CMK (cell line): ENCODE data around the gene NGDN.
"Not testable (repeated sequence)": the region's sequence is repeated elsewhere in the genome, so short reads cannot be mapped to it uniquely, and the experiment has no call there.

ENCODE experiments used
- DNase-seq: peaks from one replicate; pipeline ENCODE4 v3.0.0-alpha.2; 2010; ENCODE audit warnings: low read depth

NGDN gene

GRCh38 chr14:23439107-23439835 lies 30.2 kb upstream of the NGDN start:
- no peak for DNase-seq

- DNase-seq, result no peak
Observed at GRCh38 chr14:23441076-23441475, 28.4 kb upstream of the NGDN start.

- no peak for DNase-seq
Observed at GRCh38 chr14:23442721-23443356, 26.7 kb upstream of the NGDN start.

GRCh38 chr14:23443411-23443812 lies 26.1 kb upstream of the NGDN start:
- no peak for DNase-seq

GRCh38 chr14:23443881-23444280 lies 25.6 kb upstream of the NGDN start:
- DNase-seq, result no peak

GRCh38 chr14:23444314-23444713 lies 25.2 kb upstream of the NGDN start:
- DNase-seq, result no peak

GRCh38 chr14:23445773-23446172 lies 23.7 kb upstream of the NGDN start:
- no peak for DNase-seq

- no peak for DNase-seq
Observed at GRCh38 chr14:23446291-23446851, 23.1 kb upstream of the NGDN start.

GRCh38 chr14:23447361-23448350 lies 21.8 kb upstream of the NGDN start:
- DNase-seq, result no peak

GRCh38 chr14:23449314-23449713 lies 20.2 kb upstream of the NGDN start:
- DNase-seq, result no peak

- no peak for DNase-seq
Observed at GRCh38 chr14:23450379-23450778, 19.1 kb upstream of the NGDN start.

GRCh38 chr14:23452237-23452636 lies 17.3 kb upstream of the NGDN start:
- DNase-seq, result no peak

- peak; percentile 66 for DNase-seq
Observed at GRCh38 chr14:23454445-23454856, 15.1 kb upstream of the NGDN start.

GRCh38 chr14:23456883-23457586 lies 12.5 kb upstream of the NGDN start:
- not testable (repeated sequence) for DNase-seq

GRCh38 chr14:23457587-23458445 lies 11.7 kb upstream of the NGDN start:
- no peak for DNase-seq

- DNase-seq, result no peak
Observed at GRCh38 chr14:23460960-23461359, 8.5 kb upstream of the NGDN start.

GRCh38 chr14:23464700-23465099 lies 4.8 kb upstream of the NGDN start:
- DNase-seq, result no peak

GRCh38 chr14:23465261-23465660 lies 4.2 kb upstream of the NGDN start:
- no peak for DNase-seq

- DNase-seq, result no peak
Observed at GRCh38 chr14:23468704-23469126, 788 bp upstream of the NGDN start.

GRCh38 chr14:23469906-23470403 lies 452 bp downstream of the NGDN start:
- no peak for DNase-seq
